ENCODE data around the gene GRAMD1B. TPM values are rescaled to one million over a fixed set of nuclear protein-coding genes. Genes with fewer than 3 reads are reported as not detected.

Gene GRAMD1B
- total RNA-seq, 3 donors from 2014 or later = 2.0 to 10.2 (median 8.2) TPM

DNA sequence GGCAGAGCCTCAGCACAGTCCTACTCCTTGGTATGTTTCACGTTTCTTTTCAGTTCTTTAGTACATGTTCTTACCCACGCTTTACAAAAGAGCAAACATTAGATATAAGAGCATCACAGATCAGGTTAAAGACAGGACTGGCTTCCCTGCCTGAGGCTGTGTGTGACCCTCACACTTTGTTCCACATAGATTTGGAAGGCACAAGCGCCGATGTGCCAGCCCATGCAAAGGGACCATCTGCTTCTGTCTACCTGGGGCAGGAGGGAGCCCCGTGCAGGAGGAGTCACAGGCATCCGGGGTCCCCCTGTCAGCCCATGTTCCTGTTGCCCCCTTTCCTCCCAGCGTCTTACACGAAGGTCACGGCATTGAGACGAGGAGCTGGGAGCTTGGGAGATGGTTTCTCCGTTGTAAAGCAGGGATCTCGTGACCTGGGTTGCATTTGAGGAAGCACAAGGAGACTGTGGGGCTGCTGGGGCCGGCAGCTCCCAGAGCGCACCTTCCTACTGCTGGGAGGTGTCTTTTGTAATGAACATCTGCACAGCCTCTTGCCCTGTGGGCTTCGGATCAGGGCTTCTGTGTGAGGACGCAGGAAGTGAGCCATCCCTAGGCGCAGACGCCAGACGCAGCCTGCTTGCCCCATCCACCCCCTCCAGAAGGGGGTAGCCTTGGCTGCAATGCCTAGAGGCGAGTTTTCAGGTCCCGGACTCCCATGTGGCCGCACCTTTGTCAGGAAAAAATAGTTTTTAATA lies 151.8 kb downstream of the GRAMD1B start:
- no peak overlapping the region for H3K27ac ChIP-seq
- H3K9me3 ChIP-seq = no peaks in the 10 kb centered on the region
- H3K36me3 ChIP-seq = no peaks in the 10 kb centered on the region
- DNase-seq (ENCODE audit: low spot score in 2 of 2) = no peak
- intact Hi-C loops (cut with DNase I; ENCODE audit: low total_unique reads) = no loop called here
- TF ChIP-seq POLR2AphosphoS5 (IDR thresholded peaks at IDR 0.05) = no peak
- TF ChIP-seq, protein P1, sequence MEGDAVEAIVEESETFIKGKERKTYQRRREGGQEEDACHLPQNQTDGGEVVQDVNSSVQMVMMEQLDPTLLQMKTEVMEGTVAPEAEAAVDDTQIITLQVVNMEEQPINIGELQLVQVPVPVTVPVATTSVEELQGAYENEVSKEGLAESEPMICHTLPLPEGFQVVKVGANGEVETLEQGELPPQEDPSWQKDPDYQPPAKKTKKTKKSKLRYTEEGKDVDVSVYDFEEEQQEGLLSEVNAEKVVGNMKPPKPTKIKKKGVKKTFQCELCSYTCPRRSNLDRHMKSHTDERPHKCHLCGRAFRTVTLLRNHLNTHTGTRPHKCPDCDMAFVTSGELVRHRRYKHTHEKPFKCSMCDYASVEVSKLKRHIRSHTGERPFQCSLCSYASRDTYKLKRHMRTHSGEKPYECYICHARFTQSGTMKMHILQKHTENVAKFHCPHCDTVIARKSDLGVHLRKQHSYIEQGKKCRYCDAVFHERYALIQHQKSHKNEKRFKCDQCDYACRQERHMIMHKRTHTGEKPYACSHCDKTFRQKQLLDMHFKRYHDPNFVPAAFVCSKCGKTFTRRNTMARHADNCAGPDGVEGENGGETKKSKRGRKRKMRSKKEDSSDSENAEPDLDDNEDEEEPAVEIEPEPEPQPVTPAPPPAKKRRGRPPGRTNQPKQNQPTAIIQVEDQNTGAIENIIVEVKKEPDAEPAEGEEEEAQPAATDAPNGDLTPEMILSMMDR (IDR thresholded peaks at IDR 0.05) = no peak
- H3K27me3 ChIP-seq = no peaks in the 10 kb centered on the region
- no peak overlapping the region for H3K4me3 ChIP-seq
- peaks cover 0 to 8% of the 10 kb centered on the region in 2 donors for H3K4me1 ChIP-seq

GRCh38 chr11:123582992-123583504 lies 153.0 kb downstream of the GRAMD1B start:
- Histone ChIP-seq H3K9me3 (no peaks in the 10 kb centered on the region), H3K4me3 (no peak overlapping the region), H3K27ac (no peak overlapping the region), H3K36me3 (no peaks in the 10 kb centered on the region), H3K27me3 (no peaks in the 10 kb centered on the region), H3K4me1 (peaks cover 0 to 8% of the 10 kb centered on the region in 2 donors)
- intact Hi-C loops (cut with DNase I; ENCODE audit: low total_unique reads) = no loop called here
- DNase-seq (ENCODE audit: low spot score in 2 of 2) = no peak
- TF ChIP-seq POLR2AphosphoS5 (IDR thresholded peaks at IDR 0.05) (no peak), POLR2A (IDR thresholded peaks at IDR 0.05) (no peak)
- TF ChIP-seq, protein P1 (IDR thresholded peaks at IDR 0.05) = no peak

DNA sequence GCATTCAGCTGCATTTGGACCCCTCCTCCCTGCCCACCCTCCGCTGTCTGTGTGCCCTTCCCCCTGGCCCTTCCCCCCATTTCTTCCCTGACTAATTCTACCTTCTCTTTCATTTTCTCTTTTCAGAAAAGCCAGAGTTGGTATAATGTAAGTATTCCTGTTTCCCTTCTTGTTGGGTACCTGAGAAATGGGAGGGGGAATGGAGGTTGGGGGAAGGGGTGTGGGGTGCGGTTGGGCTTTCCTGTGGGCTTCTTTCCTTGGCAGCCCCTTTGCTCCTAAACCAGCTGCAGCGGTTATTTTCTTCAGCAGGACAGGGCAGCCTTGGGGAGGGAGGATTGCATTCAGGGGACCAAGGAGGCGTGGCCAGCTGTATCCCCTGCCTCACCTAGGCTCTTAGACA lies 154.1 kb downstream of the GRAMD1B start:
- peaks cover 0 to 8% of the 10 kb centered on the region in 2 donors for H3K4me1 ChIP-seq
- no peaks in the 10 kb centered on the region for H3K36me3 ChIP-seq
- H3K27me3 ChIP-seq = no peaks in the 10 kb centered on the region
- DNase-seq (ENCODE audit: low spot score in 2 of 2) = no peak
- H3K4me3 ChIP-seq = no peak overlapping the region
- H3K27ac ChIP-seq = no peak overlapping the region
- TF ChIP-seq, protein P1 (IDR thresholded peaks at IDR 0.05) = no peak
- TF ChIP-seq POLR2AphosphoS5 (IDR thresholded peaks at IDR 0.05) = no peak
- TF ChIP-seq POLR2A (IDR thresholded peaks at IDR 0.05) = no peak
- intact Hi-C loops (cut with DNase I; ENCODE audit: low total_unique reads) = no loop called here
- no peaks in the 10 kb centered on the region for H3K9me3 ChIP-seq

- TF ChIP-seq POLR2A (IDR thresholded peaks at IDR 0.05) (no peak), POLR2AphosphoS5 (IDR thresholded peaks at IDR 0.05) (no peak)
- TF ChIP-seq, protein P1 (IDR thresholded peaks at IDR 0.05) = no peak
- Histone ChIP-seq H3K4me3 (no peak overlapping the region), H3K36me3 (no peaks in the 10 kb centered on the region), H3K9me3 (no peaks in the 10 kb centered on the region), H3K4me1 (peaks cover 0 to 8% of the 10 kb centered on the region in 2 donors), H3K27me3 (no peaks in the 10 kb centered on the region), H3K27ac (no peak overlapping the region)
- intact Hi-C loops (cut with DNase I; ENCODE audit: low total_unique reads) = no loop called here
- DNase-seq (ENCODE audit: low spot score in 2 of 2) = no peak
These were observed 154.7 kb downstream of the GRAMD1B start for GRCh38 chr11:123584737-123585136.

GRCh38 chr11:123585206-123585605 lies 155.1 kb downstream of the GRAMD1B start:
- intact Hi-C loops (cut with DNase I; ENCODE audit: low total_unique reads) = no loop called here
- no peak for DNase-seq (ENCODE audit: low spot score in 2 of 2)
- Histone ChIP-seq H3K27me3 (no peaks in the 10 kb centered on the region), H3K9me3 (no peaks in the 10 kb centered on the region), H3K4me1 (peaks cover 0 to 8% of the 10 kb centered on the region in 2 donors), H3K4me3 (no peak overlapping the region), H3K36me3 (no peaks in the 10 kb centered on the region), H3K27ac (no peak overlapping the region)
- TF ChIP-seq, protein P1 (IDR thresholded peaks at IDR 0.05) = no peak
- TF ChIP-seq POLR2A (IDR thresholded peaks at IDR 0.05) (no peak), POLR2AphosphoS5 (IDR thresholded peaks at IDR 0.05) (no peak)

Measured in breast epithelium (tissue), 4 donors.